Left ventricle myocardium superior (tissue), 1 donor: Measurements from ENCODE around the gene OPN5. TPM values are rescaled to one million over a fixed set of nuclear protein-coding genes. Genes with fewer than 3 reads are reported as not detected.

Source experiments
- ATAC-seq: fragments of 200-7000 bp; cut with Tn5 transposase; one replicate; pipeline ENCODE4 v1.9.1; 2020; ENCODE audit warnings: mild to moderate bottlenecking, moderate library complexity
- DNase-seq: peaks from one replicate; pipeline ENCODE4 v3.0.0-alpha.2; 2020
- intact Hi-C: fragments of 100-400 bp; cut with micrococcal nuclease; formaldehyde crosslinking; loops from one replicate; pipeline ENCODE4 v1.11.0; 2022
- total RNA-seq: library from RNA; stranded (reverse); fragmentation: NEBNext Ultra II Directional; extraction: Animal tissue kit (Norgen Biotek cat#: 25700); gene quantifications from one replicate; pipeline ENCODE4 v1.2.1, GENCODE V29; 2021
- donor health status: DM: no; HTN: yes; CAD: no; lungs with severe emphysema.

OPN5 gene
- total RNA-seq, 1 donor from 2014 or later: 0.17 TPM

- ATAC-seq: no peak
- intact Hi-C loops: no loop called here
- DNase-seq: no peak
Measured at GRCh38 chr6:47844881-47845280, 63.0 kb downstream of the OPN5 start.

GRCh38 chr6:47846752-47847151 lies 64.9 kb downstream of the OPN5 start:
- intact Hi-C loops: no loop called here
- no peak for ATAC-seq
- no peak for DNase-seq

- no peak for DNase-seq
- no peak for ATAC-seq
- intact Hi-C loops: no loop called here
Measured at GRCh38 chr6:47851091-47851490, 69.3 kb downstream of the OPN5 start.

DNA sequence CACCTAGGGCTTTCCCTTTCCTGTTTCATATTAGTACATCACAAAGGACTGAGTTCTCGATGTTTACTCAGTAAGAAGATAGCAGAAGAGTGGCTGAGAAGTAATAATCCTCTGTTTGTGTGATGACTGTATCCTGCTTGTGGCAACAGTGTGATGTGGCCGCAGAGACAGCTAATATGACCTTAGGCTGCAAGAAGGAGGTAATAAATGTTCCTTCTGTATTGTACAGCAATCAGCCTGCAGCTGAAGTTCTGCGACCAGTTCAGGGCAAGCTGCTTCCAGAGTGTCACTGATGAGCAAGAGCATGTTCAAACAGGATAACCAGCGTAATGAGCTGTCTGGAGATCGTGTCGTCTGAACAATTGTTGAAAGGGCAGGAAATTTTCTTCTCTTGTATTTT lies 70.9 kb downstream of the OPN5 start:
- DNase-seq (no peak), ATAC-seq (no peak)
- intact Hi-C loops: no loop called here

DNA sequence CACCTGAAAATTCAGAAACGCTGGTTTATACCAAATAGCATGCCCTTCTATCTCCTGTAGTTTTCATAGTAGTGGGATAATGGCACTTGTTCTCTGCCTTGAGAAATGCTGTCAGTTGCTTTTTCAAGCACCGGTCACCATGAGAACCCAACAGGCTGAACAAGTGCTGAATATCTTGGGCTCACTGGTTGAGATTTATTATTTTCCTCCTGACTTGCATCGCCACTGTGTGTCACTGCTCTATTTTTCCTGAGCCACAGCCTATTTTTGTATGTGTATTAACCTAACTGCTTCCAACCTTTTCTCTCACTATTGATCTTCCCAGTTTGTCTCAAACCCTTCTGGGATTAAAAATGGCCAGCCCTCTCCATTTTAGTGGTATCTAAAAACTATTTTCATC lies 71.9 kb downstream of the OPN5 start:
- no peak for DNase-seq
- no peak for ATAC-seq
- intact Hi-C loops: no loop called here

DNA sequence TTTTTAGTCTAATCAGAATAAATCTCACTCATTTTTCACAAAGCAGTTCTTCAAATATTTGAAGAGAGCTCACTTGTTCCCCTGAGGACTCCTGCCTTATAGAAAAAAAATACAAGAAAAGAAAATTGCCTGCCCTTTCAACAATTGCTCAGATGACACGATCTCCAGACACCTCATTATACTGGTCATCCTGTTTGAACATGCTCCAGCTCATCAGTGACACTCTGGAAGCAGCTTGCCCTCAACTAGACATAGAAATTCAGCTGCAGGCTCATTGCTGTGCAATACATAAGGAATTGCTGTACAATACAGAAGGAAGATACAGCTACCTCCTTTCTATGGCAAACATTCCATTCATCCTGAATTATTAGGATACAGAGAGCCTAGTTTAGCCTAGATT lies 73.1 kb downstream of the OPN5 start:
- intact Hi-C loops: no loop called here
- ATAC-seq: peak; percentile 21
- DNase-seq: no peak

DNA sequence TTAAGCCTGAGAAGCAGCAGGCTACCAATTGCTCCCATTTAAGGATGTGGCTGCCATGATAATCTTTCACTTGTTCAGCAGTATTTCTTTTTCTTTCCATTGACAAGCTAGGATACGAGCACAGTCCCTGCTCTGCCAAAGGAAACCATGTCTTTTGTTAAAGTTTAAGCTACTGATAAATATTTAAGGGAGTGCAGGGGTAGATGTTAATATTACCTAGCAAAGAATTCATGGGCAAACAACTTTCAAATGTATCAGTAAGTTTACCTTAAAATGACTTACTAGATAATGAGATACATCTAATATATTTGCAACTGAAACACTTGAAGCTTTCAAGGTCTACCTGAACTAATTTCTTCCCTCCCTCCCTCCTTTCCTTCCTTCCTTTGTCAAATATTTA lies 77.3 kb downstream of the OPN5 start:
- DNase-seq (no peak), ATAC-seq (no peak)
- intact Hi-C loops: no loop called here

- DNase-seq (no peak), ATAC-seq (no peak)
- intact Hi-C loops: no loop called here
Measured at GRCh38 chr6:47862731-47863130, 80.9 kb downstream of the OPN5 start.

DNA sequence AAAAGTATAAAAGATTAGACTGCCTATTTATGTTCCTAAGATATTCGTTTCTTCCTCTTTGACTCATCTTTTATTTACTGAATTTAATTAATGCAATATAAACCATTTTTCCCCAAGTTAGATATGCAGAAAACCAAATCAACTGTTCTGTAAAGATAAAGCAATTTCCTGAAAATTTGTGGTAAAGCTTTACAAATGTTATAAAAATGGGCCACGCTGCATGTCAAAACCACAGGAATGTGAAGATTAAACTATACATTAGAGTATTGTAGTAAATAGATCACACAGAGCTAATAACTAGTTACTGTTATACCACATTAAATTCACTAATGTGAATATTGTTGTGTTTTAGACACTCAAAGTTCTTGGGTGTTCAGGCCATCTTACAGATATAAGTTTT lies 83.4 kb downstream of the OPN5 start:
- DNase-seq (no peak), ATAC-seq (no peak)
- intact Hi-C loops: no loop called here

GRCh38 chr6:47875593-47875992 lies 93.8 kb downstream of the OPN5 start:
- DNase-seq (no peak), ATAC-seq (no peak)
- intact Hi-C loops: no loop called here

Other genes with a start within 250 kb of the OPN5 start
- gene ADGRF4, start 83.5 kb upstream of the OPN5 start, total RNA-seq: not detected